Erythroblast (primary cell): ENCODE results near the gene TIPRL.

Experiments
- GATA1 ChIP-seq: IDR thresholded peaks from 2 replicates; pipeline ENCODE4 v1.6.1; 2011; ENCODE audit warnings: low read depth, mild to moderate bottlenecking, control low read depth, low read length, moderate library complexity
- POLR2A ChIP-seq: IDR thresholded peaks from 2 replicates; pipeline ENCODE4 v1.6.1; 2011; ENCODE audit warnings: mild to moderate bottlenecking, low read length

DNA sequence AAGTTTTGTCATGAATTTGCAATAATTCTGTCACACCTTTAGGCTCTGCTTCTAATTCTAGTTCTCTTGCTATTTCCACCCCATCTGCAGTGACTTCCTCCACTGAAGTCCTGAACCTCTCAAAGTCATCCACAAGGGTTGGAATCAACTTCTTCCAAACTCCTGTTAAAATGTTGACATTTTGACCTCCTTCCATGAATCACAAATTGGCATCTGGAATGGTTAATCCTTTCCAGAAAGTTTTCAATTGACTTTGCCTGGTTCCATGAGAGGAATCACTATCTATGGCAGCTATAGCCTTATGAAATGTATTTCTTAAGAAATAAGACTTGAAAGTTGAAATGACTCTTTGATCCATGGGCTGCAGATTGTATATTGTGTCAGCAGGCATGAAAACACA, 27.3 kb downstream of the TIPRL start:
- TF ChIP-seq POLR2A: no peak
- TF ChIP-seq GATA1: no peak
